ENCODE measurements around the gene ARHGAP6. TPM values are rescaled to one million over a fixed set of nuclear protein-coding genes. Genes with fewer than 3 reads are reported as not detected.
"Not testable (repeated sequence)": the region's sequence is repeated elsewhere in the genome, so short reads cannot be mapped to it uniquely, and the experiment has no call there.

The ARHGAP6 gene
- polyA plus RNA-seq, 3 donors from 2014 or later: 0.11 TPM; not detected in 2

- H3K4me1 Mint-ChIP-seq: no peaks in the 10 kb centered on the region
- no peak overlapping the region for H3K27ac Mint-ChIP-seq
- H3K36me3 Mint-ChIP-seq: no peaks in the 10 kb centered on the region
- H3K9me3 Mint-ChIP-seq: peaks cover 0 to 7% (median 0%) of the 10 kb centered on the region in 6 donors
- no peak for DNase-seq
- H3K27me3 Mint-ChIP-seq (ENCODE audit: low read depth in 3 of 3): peaks cover 4 to 5% (median 4%) of the 10 kb centered on the region in 3 donors
- H3K4me3 Mint-ChIP-seq: no peak overlapping the region
Measured at GRCh38 chrX:11579636-11580600, 85.8 kb downstream of the ARHGAP6 start.

- DNase-seq; H3K4me1 Mint-ChIP-seq; H3K27ac Mint-ChIP-seq; H3K27me3 Mint-ChIP-seq (ENCODE audit: low read depth in 3 of 3); H3K9me3 Mint-ChIP-seq; H3K36me3 Mint-ChIP-seq; H3K4me3 Mint-ChIP-seq: not testable (repeated sequence)
Measured at GRCh38 chrX:11578301-11578700, 87.4 kb downstream of the ARHGAP6 start.

- H3K9me3 Mint-ChIP-seq: peaks cover 0 to 7% (median 0%) of the 10 kb centered on the region in 6 donors
- no peak overlapping the region for H3K4me3 Mint-ChIP-seq
- peaks cover 4 to 6% (median 5%) of the 10 kb centered on the region in 3 donors for H3K27me3 Mint-ChIP-seq (ENCODE audit: low read depth in 3 of 3)
- no peak overlapping the region for H3K27ac Mint-ChIP-seq
- DNase-seq: no peak
- H3K4me1 Mint-ChIP-seq: no peaks in the 10 kb centered on the region
- no peaks in the 10 kb centered on the region for H3K36me3 Mint-ChIP-seq
Measured at GRCh38 chrX:11577603-11578002, 88.1 kb downstream of the ARHGAP6 start.

GRCh38 chrX:11575332-11575731 is 90.4 kb downstream of the ARHGAP6 start:
- H3K27ac Mint-ChIP-seq: no peak overlapping the region
- H3K27me3 Mint-ChIP-seq (ENCODE audit: low read depth in 3 of 3): peaks cover 1 to 6% (median 5%) of the 10 kb centered on the region in 3 donors
- no peaks in the 10 kb centered on the region for H3K4me1 Mint-ChIP-seq
- no peak overlapping the region for H3K4me3 Mint-ChIP-seq
- H3K36me3 Mint-ChIP-seq: no peaks in the 10 kb centered on the region
- peaks cover 0 to 7% (median 0%) of the 10 kb centered on the region in 6 donors for H3K9me3 Mint-ChIP-seq
- DNase-seq: no peak

GRCh38 chrX:11567528-11568220 is 98.0 kb downstream of the ARHGAP6 start:
- Mint-ChIP-seq H3K27ac (no peak overlapping the region), H3K9me3 (no peaks in the 10 kb centered on the region), H3K4me3 (no peak overlapping the region), H3K36me3 (no peaks in the 10 kb centered on the region), H3K27me3 (ENCODE audit: low read depth in 3 of 3) (peaks cover 0 to 9% (median 5%) of the 10 kb centered on the region in 3 donors), H3K4me1 (no peaks in the 10 kb centered on the region)
- no peak for DNase-seq

GRCh38 chrX:11566789-11567188 is 98.9 kb downstream of the ARHGAP6 start:
- H3K9me3 Mint-ChIP-seq: no peaks in the 10 kb centered on the region
- no peak overlapping the region for H3K27ac Mint-ChIP-seq

GRCh38 chrX:11566173-11566572 is 99.5 kb downstream of the ARHGAP6 start:
- H3K27me3 Mint-ChIP-seq (ENCODE audit: low read depth in 3 of 3): peaks cover 0 to 12% (median 3%) of the 10 kb centered on the region in 3 donors
- no peaks in the 10 kb centered on the region for H3K36me3 Mint-ChIP-seq
- H3K4me3 Mint-ChIP-seq: no peak overlapping the region
- no peaks in the 10 kb centered on the region for H3K4me1 Mint-ChIP-seq
- H3K27ac Mint-ChIP-seq: no peak overlapping the region
- H3K9me3 Mint-ChIP-seq: no peaks in the 10 kb centered on the region
- no peak for DNase-seq

More at GRCh38 chrX:11566789-11567188, 98.9 kb downstream of the ARHGAP6 start:
- Mint-ChIP-seq H3K4me1 (no peaks in the 10 kb centered on the region), H3K27me3 (ENCODE audit: low read depth in 3 of 3) (peaks cover 0 to 11% (median 5%) of the 10 kb centered on the region in 3 donors), H3K4me3 (no peak overlapping the region), H3K36me3 (no peaks in the 10 kb centered on the region)
- no peak for DNase-seq

GRCh38 chrX:11564546-11564945 is 101.2 kb downstream of the ARHGAP6 start:
- peaks cover 0 to 11% (median 2%) of the 10 kb centered on the region in 3 donors for H3K27me3 Mint-ChIP-seq (ENCODE audit: low read depth in 3 of 3)
- no peak for DNase-seq
- H3K4me1 Mint-ChIP-seq: no peaks in the 10 kb centered on the region
- no peak overlapping the region for H3K4me3 Mint-ChIP-seq
- H3K27ac Mint-ChIP-seq: no peak overlapping the region
- no peaks in the 10 kb centered on the region for H3K9me3 Mint-ChIP-seq
- H3K36me3 Mint-ChIP-seq: no peaks in the 10 kb centered on the region

GRCh38 chrX:11562570-11562969 is 103.2 kb downstream of the ARHGAP6 start:
- Mint-ChIP-seq H3K9me3 (no peaks in the 10 kb centered on the region), H3K27me3 (ENCODE audit: low read depth in 3 of 3) (peaks cover 0 to 8% (median 0%) of the 10 kb centered on the region in 3 donors), H3K36me3 (no peaks in the 10 kb centered on the region), H3K4me1 (no peaks in the 10 kb centered on the region), H3K4me3 (no peak overlapping the region), H3K27ac (no peak overlapping the region)
- DNase-seq: no peak

- peak in 1 of 3 donors; percentile 17 for DNase-seq
- peaks cover 0 to 9% (median 3%) of the 10 kb centered on the region in 3 donors for H3K27me3 Mint-ChIP-seq (ENCODE audit: low read depth in 3 of 3)
- H3K36me3 Mint-ChIP-seq: no peaks in the 10 kb centered on the region
- H3K9me3 Mint-ChIP-seq: no peaks in the 10 kb centered on the region
- H3K4me1 Mint-ChIP-seq: no peaks in the 10 kb centered on the region
- no peak overlapping the region for H3K4me3 Mint-ChIP-seq
- no peak overlapping the region for H3K27ac Mint-ChIP-seq
Measured at GRCh38 chrX:11558972-11559371, 106.7 kb downstream of the ARHGAP6 start.

GRCh38 chrX:11557120-11557519 is 108.6 kb downstream of the ARHGAP6 start:
- H3K9me3 Mint-ChIP-seq: no peaks in the 10 kb centered on the region
- H3K4me3 Mint-ChIP-seq: no peak overlapping the region
- no peaks in the 10 kb centered on the region for H3K36me3 Mint-ChIP-seq
- no peaks in the 10 kb centered on the region for H3K4me1 Mint-ChIP-seq
- no peak for DNase-seq
- H3K27ac Mint-ChIP-seq: no peak overlapping the region
- peaks cover 0 to 9% (median 3%) of the 10 kb centered on the region in 3 donors for H3K27me3 Mint-ChIP-seq (ENCODE audit: low read depth in 3 of 3)

GRCh38 chrX:11555759-11556158 is 110.0 kb downstream of the ARHGAP6 start:
- no peaks in the 10 kb centered on the region for H3K36me3 Mint-ChIP-seq
- DNase-seq: no peak
- peaks cover 2 to 7% (median 3%) of the 10 kb centered on the region in 3 donors for H3K27me3 Mint-ChIP-seq (ENCODE audit: low read depth in 3 of 3)
- no peak overlapping the region for H3K27ac Mint-ChIP-seq
- H3K9me3 Mint-ChIP-seq: peaks cover 0 to 3% (median 0%) of the 10 kb centered on the region in 6 donors
- no peak overlapping the region for H3K4me3 Mint-ChIP-seq
- H3K4me1 Mint-ChIP-seq: no peaks in the 10 kb centered on the region

- Mint-ChIP-seq H3K4me3 (no peak overlapping the region), H3K4me1 (no peaks in the 10 kb centered on the region), H3K27ac (no peak overlapping the region), H3K36me3 (no peaks in the 10 kb centered on the region), H3K27me3 (ENCODE audit: low read depth in 3 of 3) (peaks cover 2 to 9% (median 3%) of the 10 kb centered on the region in 3 donors), H3K9me3 (peaks cover 0 to 9% (median 0%) of the 10 kb centered on the region in 6 donors)
- DNase-seq: no peak
Measured at GRCh38 chrX:11553594-11553993, 112.1 kb downstream of the ARHGAP6 start.

- Mint-ChIP-seq H3K36me3 (no peaks in the 10 kb centered on the region), H3K27me3 (ENCODE audit: low read depth in 3 of 3) (peaks cover 2 to 12% (median 3%) of the 10 kb centered on the region in 3 donors), H3K4me1 (no peaks in the 10 kb centered on the region)
Measured at GRCh38 chrX:11551151-11551550, 114.6 kb downstream of the ARHGAP6 start.

More at GRCh38 chrX:11551151-11551550, 114.6 kb downstream of the ARHGAP6 start:
- Mint-ChIP-seq H3K9me3 (peaks cover 0 to 9% (median 0%) of the 10 kb centered on the region in 6 donors), H3K27ac (no peak overlapping the region), H3K4me3 (no peak overlapping the region)
- DNase-seq: no peak

Data from immature natural killer cell (primary cell).